ENCODE measurements around the gene NDUFAF2.

DNA sequence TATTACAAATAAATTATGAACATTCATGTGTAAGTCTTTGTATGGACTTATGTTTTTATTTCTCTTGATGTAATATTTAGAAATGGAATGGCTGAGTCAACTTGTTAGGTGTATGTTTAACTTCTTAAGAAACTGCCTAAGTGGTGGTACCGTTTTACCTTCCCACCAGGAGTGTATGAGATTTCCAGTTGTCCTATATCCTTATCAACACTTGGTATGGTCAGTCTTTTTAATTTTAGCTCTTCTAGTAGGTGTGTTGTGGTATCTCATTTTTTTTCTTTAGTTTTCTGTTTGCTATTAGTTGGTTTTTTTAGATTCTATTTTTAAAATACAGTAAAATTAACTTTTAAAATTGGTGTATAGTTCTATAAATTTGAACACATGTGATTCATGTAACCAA lies 3.7 kb downstream of the NDUFAF2 start:
- TF ChIP-seq POLR2A (IDR thresholded peaks at IDR 0.05), result no peak
- TF ChIP-seq, protein P1, sequence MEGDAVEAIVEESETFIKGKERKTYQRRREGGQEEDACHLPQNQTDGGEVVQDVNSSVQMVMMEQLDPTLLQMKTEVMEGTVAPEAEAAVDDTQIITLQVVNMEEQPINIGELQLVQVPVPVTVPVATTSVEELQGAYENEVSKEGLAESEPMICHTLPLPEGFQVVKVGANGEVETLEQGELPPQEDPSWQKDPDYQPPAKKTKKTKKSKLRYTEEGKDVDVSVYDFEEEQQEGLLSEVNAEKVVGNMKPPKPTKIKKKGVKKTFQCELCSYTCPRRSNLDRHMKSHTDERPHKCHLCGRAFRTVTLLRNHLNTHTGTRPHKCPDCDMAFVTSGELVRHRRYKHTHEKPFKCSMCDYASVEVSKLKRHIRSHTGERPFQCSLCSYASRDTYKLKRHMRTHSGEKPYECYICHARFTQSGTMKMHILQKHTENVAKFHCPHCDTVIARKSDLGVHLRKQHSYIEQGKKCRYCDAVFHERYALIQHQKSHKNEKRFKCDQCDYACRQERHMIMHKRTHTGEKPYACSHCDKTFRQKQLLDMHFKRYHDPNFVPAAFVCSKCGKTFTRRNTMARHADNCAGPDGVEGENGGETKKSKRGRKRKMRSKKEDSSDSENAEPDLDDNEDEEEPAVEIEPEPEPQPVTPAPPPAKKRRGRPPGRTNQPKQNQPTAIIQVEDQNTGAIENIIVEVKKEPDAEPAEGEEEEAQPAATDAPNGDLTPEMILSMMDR (IDR thresholded peaks at IDR 0.05), result no peak

Data from Peyer's patch (tissue), 4 donors.